ENCODE measurements around the gene SPAG17.

The SPAG17 gene

DNA sequence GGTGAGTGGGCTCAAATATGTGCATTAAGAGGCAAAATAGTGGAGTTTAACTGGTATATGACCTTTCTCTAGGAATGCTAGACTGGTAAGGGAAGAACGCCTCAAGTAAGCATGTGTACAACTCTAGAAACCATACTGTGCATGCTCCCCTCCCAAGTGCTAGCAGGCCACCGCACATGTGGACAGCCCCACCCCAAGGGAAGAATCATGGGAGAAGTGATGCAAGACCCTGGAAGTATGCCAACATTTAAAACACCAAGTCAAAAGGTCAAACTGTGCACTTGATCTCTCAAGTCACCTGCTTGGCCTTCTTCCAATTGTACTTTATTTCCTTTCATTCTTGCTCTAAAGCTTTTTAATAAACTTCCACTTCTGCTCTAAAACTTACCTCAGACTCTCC is 135.0 kb downstream of the SPAG17 start:
- no peak for DNase-seq

DNA sequence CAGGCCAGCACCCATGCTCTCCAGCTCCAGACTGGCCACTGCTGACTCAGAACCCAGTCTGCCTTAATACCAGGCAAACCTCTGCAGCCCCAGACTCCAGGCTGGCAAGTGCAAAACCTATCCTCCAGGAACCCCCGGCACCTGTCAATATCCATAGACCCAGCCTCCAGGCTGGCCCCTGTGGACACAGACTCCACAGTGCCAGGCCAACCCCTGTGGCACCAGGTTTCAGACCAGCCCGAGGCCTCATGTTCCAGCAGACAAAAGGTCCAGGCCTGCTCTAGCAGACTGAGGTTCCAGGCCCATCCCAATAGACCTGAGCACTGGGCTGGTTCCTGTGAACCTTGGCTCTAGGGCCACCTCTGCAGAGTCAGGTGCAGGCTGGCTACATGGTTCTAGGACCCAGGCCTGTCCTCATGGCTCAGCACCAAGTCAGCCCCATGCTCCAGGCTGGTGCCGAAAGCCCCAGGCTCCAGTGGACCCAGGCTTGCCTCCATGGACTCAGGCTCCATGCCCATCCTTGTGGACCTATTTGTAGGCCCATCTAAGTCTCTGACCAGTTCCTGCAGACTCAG is 137.3 kb downstream of the SPAG17 start:
- no peak for DNase-seq

DNA sequence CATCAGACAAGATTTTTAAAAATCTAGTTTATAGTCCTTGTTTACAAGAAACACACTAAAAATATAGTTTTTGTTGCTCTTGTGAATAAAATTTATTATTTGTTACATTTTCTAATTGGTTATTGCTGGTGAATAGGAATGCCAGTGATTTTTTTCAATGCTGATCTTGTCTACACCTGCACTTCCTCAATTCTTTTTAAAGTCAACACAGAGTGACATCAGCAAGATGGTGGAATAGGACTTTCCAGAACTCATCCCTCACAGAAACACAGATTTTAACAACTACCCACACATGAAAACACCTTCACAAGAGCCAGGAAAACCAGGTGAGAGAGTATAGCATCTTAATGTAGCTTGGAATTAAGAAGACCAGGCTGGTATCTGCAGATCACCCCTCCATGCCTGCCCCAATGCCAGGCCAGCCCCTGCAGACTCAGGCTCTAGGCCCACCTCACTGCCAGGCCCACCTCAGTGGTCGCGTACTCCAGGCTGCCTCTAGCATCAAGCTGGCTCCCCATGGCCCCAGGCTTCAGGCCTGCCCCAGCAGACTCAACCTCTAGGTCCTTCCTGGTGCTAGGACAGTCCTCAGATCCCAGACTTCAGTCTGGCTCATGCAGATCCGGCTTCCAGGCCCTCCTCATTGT is 137.9 kb downstream of the SPAG17 start:
- DNase-seq: no peak

DNA sequence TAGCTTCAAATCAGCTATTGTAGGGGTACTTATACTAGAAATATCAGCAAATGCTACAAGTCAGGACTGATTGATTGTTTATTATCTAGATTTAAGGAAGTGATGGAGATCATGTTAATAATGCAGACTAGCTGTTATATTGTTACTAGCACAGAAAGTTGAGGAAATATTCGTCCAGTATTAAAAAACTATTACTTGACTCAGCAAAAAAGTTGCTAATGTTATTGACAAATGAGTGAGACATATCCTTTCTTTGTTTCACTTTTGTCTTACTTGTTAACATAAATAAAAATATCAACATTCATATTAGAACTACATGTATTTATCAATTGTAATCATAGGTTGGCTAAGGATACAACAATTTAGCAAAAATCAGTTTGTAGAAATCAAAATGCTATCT is 141.4 kb downstream of the SPAG17 start:
- no peak for DNase-seq

DNA sequence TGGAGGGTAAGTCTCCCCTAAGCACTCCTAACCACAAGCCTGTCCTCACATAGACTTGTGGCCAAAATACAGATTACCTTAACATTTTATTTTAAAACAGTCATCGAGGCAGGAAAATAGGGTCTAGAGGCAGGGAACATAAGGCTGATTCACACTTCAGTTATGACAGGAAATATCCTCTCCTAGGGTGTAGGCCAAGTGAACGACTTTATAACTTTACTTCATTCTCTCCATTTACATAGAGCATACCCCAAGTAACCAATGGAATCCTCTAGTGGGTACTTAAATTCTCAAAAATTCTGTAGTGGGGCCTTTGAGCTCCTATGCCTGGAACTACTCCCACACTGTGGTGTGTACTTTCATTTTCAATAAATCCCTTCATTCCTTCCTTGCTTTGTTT is 142.5 kb downstream of the SPAG17 start:
- DNase-seq: no peak

DNA sequence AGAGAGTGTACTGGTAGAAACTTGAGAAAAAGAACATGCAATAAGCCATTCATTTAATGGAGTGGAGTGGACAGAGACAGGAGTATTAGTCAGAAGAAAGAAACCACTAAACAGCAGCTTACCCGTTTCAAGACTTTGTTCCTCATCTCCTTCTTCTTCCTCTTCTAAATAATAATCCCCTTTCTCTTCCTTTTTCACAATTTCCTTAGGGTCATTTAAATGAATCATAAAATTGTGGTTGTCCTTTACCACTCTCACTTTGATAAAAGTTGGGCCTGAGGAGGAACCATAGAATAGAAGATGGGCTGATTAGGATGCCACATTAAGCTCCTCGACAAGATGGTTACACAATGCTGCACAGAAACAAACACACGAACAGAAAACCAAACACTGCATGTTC is 145.9 kb downstream of the SPAG17 start:
- no peak for DNase-seq

DNA sequence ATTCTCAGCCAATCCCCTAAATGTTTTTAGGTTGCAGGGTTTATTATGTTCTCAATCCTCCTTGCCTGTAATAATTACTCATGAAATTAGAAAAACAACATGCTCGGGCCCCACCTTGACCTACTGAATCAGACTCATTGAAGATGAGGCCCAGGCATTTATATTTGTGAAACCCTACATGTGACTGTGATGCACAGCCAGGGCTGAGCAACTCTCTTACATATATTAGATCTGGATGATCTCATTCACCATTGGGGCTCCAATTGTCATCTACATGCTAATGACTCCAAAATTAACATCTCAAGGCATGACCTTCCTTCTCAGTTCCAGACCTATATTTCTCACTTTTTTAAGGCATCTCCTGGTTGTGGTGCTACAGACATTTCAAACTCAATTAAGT is 152.1 kb downstream of the SPAG17 start:
- DNase-seq: no peak

DNA sequence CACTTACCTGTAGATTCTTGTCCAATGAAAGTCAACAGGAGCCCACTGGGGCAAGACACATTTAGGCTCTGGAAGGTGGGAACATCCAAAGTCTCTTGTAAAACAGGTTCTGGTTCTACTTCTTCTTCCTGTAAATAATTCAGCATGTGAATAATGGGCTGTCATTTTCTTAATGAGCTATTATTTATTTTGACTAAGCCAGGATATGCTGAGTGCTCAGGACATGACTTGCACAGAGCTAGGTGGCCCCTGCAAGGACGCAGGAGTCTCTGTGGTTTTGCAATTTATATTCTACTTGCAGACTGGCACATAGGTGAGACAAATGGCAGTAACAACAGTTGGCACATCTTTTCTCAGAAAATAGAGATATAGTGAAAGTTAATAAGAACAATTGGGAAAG is 156.8 kb downstream of the SPAG17 start:
- DNase-seq: no peak

DNA sequence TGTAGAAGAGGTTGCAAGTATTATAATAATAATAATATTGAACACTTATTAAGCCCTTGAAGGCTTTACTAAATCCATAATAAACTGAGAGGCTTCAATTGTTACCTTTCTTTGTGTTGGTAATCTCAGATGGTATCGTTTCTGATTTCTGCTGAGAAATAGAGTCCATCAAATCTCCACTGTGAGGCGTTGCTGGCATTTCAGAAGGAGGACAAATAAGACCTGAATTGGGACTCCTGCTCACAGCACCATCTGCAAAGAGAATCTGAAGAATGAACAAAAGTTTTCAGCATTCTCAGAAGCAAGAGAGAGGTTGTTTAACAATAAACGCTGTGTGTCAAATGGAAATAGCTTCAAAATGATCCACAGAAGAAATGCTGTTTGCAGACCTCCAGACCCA is 161.8 kb downstream of the SPAG17 start:
- DNase-seq: no peak

DNA sequence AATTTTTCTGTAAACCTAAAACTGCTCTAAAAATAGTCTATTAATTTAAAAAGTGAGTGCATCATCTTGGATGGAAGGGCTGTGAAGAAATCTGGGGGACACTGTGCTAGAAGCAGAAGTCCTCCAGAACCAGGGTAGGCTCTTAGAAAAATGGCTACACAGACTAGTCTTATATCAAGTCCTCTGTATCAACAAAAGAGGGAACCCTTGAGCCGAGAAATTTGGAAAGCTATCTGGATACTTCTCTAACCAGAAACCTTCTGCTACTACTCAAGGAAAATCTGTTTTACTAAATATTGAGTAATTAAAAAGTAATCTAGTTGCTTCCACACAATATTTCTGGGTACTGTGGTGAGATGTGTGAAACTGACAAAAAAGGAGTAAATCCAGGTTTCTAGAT is 163.4 kb downstream of the SPAG17 start:
- no peak for DNase-seq

DNA sequence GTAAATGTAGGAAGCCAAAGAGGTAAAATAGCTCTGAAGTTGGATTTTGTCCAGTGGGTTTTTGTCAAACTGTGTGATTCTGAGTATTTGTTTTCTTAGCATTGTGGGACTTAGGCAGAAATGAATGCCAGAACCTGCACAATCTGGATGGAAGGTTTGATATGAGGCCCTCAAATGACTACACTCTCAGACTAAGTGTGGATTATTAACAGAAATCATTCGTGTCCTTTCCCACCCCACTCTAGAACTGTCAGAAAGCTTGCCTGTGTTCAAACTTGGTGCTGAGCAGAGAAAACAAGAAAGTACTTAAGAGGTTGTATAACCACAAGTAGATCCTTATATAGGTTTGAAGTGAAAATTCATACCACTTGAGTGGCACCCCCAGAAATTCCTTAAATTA is 167.0 kb downstream of the SPAG17 start:
- DNase-seq: no peak

DNA sequence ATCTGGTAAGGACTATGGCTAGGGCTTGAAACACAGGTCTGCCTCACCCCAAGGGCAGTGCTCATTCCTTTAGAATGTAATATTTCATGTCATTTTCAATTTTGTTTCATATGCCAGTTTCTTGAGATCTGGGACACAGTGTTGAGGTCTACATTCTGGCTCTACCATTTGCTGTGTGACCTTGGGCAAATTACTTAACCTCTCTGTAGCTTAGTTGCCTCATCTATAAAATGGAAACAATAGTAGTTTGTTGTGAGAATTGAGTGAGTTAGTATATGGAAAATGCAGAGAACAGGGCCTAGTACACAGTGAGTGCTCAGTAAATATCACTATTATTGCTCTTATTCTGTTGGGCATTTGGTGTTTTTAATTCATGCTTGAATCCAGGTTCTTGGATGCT is 171.1 kb downstream of the SPAG17 start:
- DNase-seq: no peak

DNA sequence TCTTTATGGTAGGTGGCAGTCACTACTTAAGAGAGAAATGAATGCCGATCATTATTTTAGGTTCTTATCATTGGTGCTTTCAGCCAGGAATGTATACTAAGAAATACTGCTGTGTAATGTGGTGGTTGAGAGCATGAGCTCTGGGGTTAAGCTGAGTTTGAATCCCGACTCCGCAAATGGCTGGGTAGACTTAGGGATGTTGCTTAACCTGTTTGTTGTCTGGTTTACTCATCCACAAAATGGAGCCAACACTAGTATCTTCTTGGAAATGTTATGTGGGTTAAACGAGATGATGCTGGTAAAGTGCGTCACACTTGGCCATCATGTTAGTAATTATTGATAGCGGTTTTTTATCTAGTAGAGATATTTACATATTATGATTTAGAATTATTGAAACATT is 171.7 kb downstream of the SPAG17 start:
- no peak for DNase-seq

DNA sequence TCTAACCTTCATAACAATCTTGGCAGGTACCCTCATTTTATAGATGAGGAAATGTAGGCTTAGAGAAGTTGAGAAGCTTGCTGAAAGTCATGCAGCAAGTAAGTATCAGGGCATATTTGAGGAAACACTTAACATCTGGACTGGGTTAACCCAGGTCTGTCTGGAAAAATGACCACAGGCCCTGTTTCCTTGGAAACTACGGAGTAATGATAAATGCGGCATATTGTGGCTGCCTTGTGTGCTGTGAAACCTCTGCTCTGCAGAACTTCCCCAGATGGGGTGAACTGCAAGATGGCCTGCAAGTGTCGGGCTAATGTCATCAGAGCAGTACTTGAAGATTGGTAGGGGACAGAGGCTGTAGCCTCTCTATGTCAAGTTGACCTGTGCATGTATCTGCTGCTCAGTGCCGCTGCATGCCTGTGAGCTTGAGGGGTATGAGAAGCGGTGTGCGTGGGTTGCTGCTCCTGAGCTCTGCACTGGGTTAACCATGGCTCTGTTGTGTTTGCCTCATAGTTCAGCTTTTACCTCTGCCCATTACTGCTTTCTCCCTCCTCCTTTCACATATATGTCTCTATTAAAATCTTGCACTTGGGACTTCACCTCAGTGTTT is 172.4 kb downstream of the SPAG17 start:
- DNase-seq: no peak

DNA sequence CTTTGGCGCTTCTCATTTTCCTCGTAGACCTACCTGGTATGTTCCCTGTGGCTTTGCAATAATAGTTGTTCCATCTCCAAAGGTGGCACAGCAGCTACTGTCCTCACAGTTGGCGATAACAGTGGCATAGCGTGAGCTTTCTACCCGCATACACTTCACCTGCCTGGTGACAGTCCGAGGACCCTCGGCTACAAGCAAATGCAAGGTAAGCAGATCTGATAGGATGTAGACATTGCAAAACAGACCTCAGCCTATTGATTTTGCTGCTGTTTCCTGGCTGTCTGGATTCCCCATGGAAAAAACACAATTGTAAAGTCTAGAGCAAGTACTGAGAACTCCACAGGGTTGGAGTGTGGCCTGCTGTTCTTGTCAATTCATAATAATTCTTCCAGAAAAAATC is 177.0 kb downstream of the SPAG17 start:
- DNase-seq: no peak

DNA sequence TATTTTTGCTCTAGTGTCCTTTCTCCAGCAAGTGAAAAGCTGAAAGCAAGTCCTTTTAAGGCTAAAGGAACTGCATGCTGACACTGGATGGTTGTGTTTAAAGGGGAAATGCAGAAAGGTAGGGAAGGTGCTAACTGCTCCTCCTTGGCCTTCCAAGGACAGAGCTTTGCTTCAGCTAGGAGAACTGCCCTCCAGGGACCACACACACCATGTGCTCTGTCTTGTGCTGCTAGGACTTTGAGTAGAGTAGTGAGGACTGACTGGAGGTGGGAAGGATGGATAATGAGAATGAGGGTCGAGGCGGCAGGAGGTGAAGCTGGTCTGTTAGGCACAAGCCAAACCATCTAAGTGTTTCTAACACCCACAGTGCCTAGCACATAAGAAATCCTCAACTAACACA is 177.6 kb downstream of the SPAG17 start:
- DNase-seq: no peak

DNA sequence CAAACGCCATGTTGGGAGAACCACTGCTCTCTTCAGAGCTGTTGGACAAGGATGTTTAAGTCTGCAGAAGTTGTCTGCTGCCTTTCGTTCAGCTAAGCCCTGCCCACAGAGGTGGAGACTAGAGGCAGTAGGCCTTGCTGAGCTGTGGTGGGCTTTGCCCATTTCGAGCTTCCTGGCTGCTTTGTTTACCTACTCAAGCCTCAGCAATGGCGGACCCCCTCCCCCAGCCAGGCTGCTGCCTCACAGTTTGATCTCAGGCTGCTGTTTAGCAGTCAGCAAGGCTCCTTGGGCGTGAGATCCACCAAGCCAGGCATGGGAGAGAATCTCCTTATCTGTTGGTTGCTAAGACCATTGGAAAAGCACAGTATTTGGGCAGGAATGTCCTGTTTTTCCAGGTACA is 180.7 kb downstream of the SPAG17 start:
- no peak for DNase-seq

DNA sequence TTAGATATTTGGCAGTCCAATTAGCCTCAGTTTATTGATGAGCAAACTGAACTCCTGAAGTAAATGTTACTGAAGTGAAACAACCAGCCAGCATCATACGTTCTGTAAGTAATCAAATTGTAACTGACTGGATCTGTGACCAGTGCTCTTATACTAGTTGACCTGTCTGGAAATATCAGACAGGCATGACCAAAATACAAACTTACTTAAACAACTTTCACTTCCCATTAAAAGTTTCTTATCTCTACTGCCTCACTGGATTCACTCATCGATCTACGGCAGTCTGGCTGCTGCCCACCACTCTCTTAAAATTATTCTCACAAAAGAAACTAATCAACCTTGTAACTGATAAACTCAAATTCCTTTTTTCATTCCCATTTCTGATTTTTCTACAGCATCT is 199.1 kb downstream of the SPAG17 start:
- DNase-seq: no peak

DNA sequence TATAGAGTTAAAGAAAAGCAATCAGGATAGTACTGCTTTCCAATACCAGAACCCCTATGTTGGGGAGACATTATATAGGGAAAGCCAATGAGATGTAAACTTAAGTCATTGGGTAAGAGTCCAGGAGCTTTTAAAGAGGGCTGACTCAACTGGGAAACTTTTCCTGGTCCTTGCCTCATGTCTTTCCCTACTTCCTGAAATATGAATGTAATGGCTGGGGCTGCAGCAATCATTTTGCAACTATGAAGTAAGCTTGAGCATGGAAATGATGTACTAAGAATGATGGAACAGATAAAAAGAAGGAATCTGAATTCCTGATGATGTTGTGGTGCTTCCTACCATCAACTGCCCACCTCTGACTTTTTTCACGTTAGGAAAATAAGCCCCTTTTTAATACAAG is 199.8 kb downstream of the SPAG17 start:
- DNase-seq: no peak

DNA sequence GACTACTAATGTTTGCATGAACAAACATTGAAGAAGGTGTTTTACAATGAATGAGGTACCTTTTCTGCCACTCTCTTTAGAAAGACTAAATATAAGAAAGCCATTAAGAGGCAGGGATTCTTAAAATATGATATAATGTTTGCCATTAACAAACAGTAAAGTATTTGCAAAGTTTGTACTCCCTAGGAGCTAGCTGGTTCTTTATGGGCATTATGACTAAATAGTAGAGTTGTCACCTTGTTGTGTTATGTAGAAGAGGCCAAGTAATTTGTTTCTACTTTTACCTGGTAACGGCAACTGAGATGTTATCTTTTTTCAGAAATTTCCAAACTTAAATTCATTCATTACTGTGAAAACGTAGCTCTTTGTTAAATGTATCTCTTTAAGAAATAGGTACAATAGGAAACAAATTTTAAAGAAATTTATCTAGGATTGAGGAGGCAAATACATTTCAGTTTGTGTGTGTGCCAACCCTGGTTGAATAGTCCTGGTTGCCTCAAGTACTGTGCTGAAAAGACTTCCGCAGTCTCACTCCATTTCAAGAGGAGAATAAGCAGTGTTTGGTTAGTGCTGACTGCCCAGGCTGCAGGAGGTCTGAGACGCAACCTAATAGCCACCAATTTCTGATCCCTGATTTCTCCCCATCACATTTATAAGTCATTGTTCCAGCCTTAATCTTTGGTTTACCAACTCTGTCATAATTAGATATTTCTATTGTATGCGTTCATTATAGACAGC is 203.4 kb downstream of the SPAG17 start:
- no peak for DNase-seq

DNA sequence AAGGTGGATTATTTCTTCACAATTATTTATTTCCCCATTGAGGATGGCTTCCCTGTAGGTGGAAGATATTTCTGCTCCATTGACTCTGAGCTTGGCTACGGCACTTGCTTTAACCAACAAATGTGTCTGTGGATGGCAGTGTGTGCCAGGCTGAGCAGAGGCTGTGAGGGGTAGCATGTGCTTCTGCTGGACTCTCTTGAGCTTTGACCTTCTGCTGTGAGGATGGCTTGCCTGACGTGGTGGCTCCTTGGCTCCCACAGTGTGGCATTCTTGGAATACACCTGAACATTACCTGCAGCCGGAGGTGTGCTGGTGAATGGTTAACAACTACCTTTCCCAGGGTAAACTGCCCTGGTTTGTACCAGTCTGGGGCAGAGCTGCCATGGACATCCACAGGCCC is 208.6 kb downstream of the SPAG17 start:
- no peak for DNase-seq

DNA sequence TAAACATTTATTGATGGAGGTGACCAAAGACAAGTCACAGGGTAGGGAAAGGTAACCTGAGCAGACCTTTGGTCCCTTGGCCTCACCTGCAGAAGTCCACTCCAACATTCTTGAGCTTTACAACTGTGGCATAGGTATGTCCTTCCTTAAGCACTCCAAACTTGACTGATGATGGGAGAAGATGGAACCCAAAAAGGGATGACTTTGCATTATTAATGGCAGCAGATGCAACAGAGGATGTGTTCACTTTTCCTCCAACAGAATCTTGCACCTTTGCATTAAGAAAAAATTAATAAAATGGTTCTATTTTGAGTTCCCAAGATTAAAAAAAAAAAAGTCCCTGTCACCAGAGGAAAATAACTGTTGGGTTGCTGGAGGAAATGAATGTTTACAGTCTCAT is 213.3 kb downstream of the SPAG17 start:
- no peak for DNase-seq

DNA sequence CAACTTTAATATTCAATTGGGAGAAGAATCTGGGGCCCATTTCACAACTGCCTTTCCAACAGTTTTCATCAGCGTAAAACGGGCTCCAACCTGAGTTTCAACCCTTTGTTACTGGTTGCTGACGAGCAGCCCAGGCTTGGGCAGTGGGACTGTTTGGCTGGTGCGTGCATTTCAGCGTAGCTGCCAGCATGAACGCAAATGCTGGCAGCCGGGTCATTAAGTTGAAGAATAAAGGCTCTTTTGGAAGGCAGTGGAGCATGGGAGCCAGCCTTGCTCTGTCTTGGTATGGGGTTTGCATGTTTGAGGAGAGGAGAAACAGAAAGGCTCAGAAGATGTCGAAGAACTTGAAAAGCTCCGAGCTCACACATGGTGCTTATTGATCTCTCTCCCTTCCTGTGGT is 214.8 kb downstream of the SPAG17 start:
- DNase-seq: no peak

DNA sequence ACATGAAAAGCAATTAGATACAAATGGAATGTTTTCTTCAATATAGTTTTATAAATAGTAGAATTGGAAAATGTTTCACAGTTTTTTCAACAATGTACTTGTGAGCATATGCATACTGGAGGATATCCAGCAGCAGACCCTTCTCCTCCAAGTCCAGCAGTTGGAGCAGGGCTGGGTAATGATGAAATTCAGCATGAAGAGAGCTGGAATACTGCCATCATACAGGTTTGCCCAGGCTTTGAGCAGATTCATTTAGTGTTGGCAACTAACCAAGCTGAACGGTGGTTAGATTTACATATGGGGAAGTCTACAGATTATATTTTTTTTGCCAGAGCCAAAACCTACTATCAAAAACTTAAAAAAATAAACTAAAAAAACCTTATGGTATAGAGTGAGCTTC is 217.1 kb downstream of the SPAG17 start:
- no peak for DNase-seq

Data from NCI-H510A (cell line).